Activated naive CD4-positive, alpha-beta T cell treated with anti-CD3 and anti-CD28 coated beads, Interleukin-2, amount 50 U/mL, for 72 hours (primary cell): ENCODE data around the gene NCR3LG1. TPM values are rescaled to one million over a fixed set of nuclear protein-coding genes. Genes with fewer than 3 reads are reported as not detected.

Experiments
- ATAC-seq, 2 donors: fragments of 150-1000 bp; cut with Tn5 transposase; 2 replicates each; pipeline ENCODE4 v1.10.0; 2021; ENCODE audit warnings: mild to moderate bottlenecking in 2 of 2, moderate library complexity in 2 of 2
- DNase-seq, 2 donors: peaks; one replicate each; pipeline ENCODE4 v3.0.0; 2021 to 2022; ENCODE audit warnings: low spot score in 2 of 2
- H3K27ac Mint-ChIP-seq, 2 donors: one replicate each; pipeline ENCODE4 v1.8.0; 2022; ENCODE audit warnings: mild to moderate bottlenecking in 2 of 2, mixed read lengths in 2 of 2
- H3K36me3 Mint-ChIP-seq, 2 donors: one replicate each; pipeline ENCODE4 v1.8.0; 2022; ENCODE audit warnings: mixed read lengths in 2 of 2
- H3K9me3 Mint-ChIP-seq, 2 donors: one replicate each; pipeline ENCODE4 v1.8.0; 2022; ENCODE audit warnings: mixed read lengths in 2 of 2
- total RNA-seq, 2 donors: library from RNA; stranded (reverse); gene quantifications; one replicate each; pipeline ENCODE4 v1.2.3, GENCODE V29; 2022

The NCR3LG1 gene
- total RNA-seq, 2 donors from 2014 or later: 0.54 to 2.7 TPM

- Mint-ChIP-seq H3K36me3 (no peaks in the 10 kb centered on the region), H3K9me3 (no peaks in the 10 kb centered on the region), H3K27ac (no peak overlapping the region)
- DNase-seq (no peak), ATAC-seq (no peak)
Measured at GRCh38 chr11:17385926-17386325, 34.3 kb downstream of the NCR3LG1 start.

- H3K36me3 Mint-ChIP-seq: no peaks in the 10 kb centered on the region
- no peak overlapping the region for H3K27ac Mint-ChIP-seq
- no peaks in the 10 kb centered on the region for H3K9me3 Mint-ChIP-seq
- DNase-seq (peak in 1 of 2 donors; percentile 58), ATAC-seq (peak in 1 of 2 donors; percentile 54)
Measured at GRCh38 chr11:17386331-17387084, 34.9 kb downstream of the NCR3LG1 start.

- no peaks in the 10 kb centered on the region for H3K36me3 Mint-ChIP-seq
- no peak for DNase-seq
- H3K9me3 Mint-ChIP-seq: no peaks in the 10 kb centered on the region
- ATAC-seq: no peak
- H3K27ac Mint-ChIP-seq: no peak overlapping the region
Measured at GRCh38 chr11:17387254-17387653, 35.7 kb downstream of the NCR3LG1 start.

- Mint-ChIP-seq H3K27ac (no peak overlapping the region), H3K9me3 (no peaks in the 10 kb centered on the region), H3K36me3 (no peaks in the 10 kb centered on the region)
- DNase-seq (no peak), ATAC-seq (peak in 1 of 2 donors; percentile 17)
Measured at GRCh38 chr11:17387811-17388210, 36.2 kb downstream of the NCR3LG1 start.

- DNase-seq: peak in 1 of 2 donors; percentile 9
- peak; percentile 62 to 70 for ATAC-seq
- H3K27ac Mint-ChIP-seq: no peak within 1 kb of the TSS
- H3K9me3 Mint-ChIP-seq: no peaks in the 10 kb centered on the region
- no peaks in the 10 kb centered on the region for H3K36me3 Mint-ChIP-seq
Measured at GRCh38 chr11:17388609-17389210, 37.1 kb downstream of the NCR3LG1 start, which contains the start of gene KCNJ11. TSS of gene KCNJ11 (minus strand) at chr11:17388659. CDS start at chr11:17388091, 568 bp downstream.

- no peak overlapping the region for H3K27ac Mint-ChIP-seq
- ATAC-seq (peak; percentile 79 to 85), DNase-seq (peak; percentile 71 to 76)
- H3K36me3 Mint-ChIP-seq: no peaks in the 10 kb centered on the region
- no peaks in the 10 kb centered on the region for H3K9me3 Mint-ChIP-seq
Measured at GRCh38 chr11:17389211-17389956, 37.8 kb downstream of the NCR3LG1 start.

GRCh38 chr11:17389957-17390649 is 38.5 kb downstream of the NCR3LG1 start:
- no peak for DNase-seq
- no peak for ATAC-seq
- H3K27ac Mint-ChIP-seq: no peak overlapping the region
- no peaks in the 10 kb centered on the region for H3K9me3 Mint-ChIP-seq
- no peaks in the 10 kb centered on the region for H3K36me3 Mint-ChIP-seq

GRCh38 chr11:17391493-17392355 is 40.1 kb downstream of the NCR3LG1 start:
- Mint-ChIP-seq H3K36me3 (no peaks in the 10 kb centered on the region), H3K9me3 (no peaks in the 10 kb centered on the region), H3K27ac (no peak overlapping the region)
- no peak for ATAC-seq
- no peak for DNase-seq

GRCh38 chr11:17392872-17393271 is 41.3 kb downstream of the NCR3LG1 start:
- Mint-ChIP-seq H3K9me3 (no peaks in the 10 kb centered on the region), H3K36me3 (no peaks in the 10 kb centered on the region), H3K27ac (no peak overlapping the region)
- DNase-seq (no peak), ATAC-seq (no peak)

GRCh38 chr11:17393472-17393871 is 41.9 kb downstream of the NCR3LG1 start:
- Mint-ChIP-seq H3K9me3 (no peaks in the 10 kb centered on the region), H3K27ac (no peak overlapping the region), H3K36me3 (no peaks in the 10 kb centered on the region)
- DNase-seq (no peak), ATAC-seq (no peak)

GRCh38 chr11:17394743-17395390 is 43.3 kb downstream of the NCR3LG1 start:
- DNase-seq (no peak), ATAC-seq (no peak)
- no peaks in the 10 kb centered on the region for H3K36me3 Mint-ChIP-seq
- H3K27ac Mint-ChIP-seq: no peak overlapping the region
- no peaks in the 10 kb centered on the region for H3K9me3 Mint-ChIP-seq

- DNase-seq: no peak
- Mint-ChIP-seq H3K9me3 (no peaks in the 10 kb centered on the region), H3K36me3 (no peaks in the 10 kb centered on the region), H3K27ac (no peak overlapping the region)
- no peak for ATAC-seq
Measured at GRCh38 chr11:17395554-17395961, 44.0 kb downstream of the NCR3LG1 start.

GRCh38 chr11:17395978-17396377 is 44.4 kb downstream of the NCR3LG1 start:
- no peak overlapping the region for H3K27ac Mint-ChIP-seq
- DNase-seq: no peak
- no peaks in the 10 kb centered on the region for H3K36me3 Mint-ChIP-seq
- ATAC-seq: no peak
- H3K9me3 Mint-ChIP-seq: no peaks in the 10 kb centered on the region

- H3K36me3 Mint-ChIP-seq: no peaks in the 10 kb centered on the region
- H3K9me3 Mint-ChIP-seq: no peaks in the 10 kb centered on the region
- DNase-seq (no peak), ATAC-seq (no peak)
- no peak overlapping the region for H3K27ac Mint-ChIP-seq
Measured at GRCh38 chr11:17396598-17397310, 45.2 kb downstream of the NCR3LG1 start.
